HG02884 (cell line): ENCODE results near the gene PIGU.
"Not testable (repeated sequence)": the region's sequence is repeated elsewhere in the genome, so short reads cannot be mapped to it uniquely, and the experiment has no call there.

Experiments used
- ATAC-seq: cut with Tn5 transposase; IDR thresholded peaks from one replicate; pipeline ENCODE4 v1.9.1; 2021; ENCODE audit warnings: mild to moderate bottlenecking, moderate library complexity; ENCODE audit not compliant: unreplicated experiment

PIGU gene

DNA sequence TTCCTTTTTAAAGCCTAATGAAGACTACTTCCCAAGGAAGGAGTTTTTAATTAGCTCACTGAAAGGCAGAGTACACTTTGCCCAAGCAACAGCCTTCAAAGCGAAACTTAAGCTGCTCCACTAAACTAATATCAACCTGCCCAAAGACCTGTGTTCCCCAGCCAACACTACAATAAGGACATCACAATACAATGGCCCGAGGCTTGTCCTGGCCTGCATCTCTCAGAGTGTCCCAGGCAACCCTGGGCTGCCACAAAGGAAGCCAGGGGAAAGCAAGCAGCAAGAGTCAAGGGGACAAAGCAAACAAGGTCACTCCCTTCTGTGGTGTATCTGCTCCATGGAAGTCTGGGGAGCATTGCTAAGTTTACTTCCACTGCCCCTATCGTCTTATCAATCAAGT, 52.3 kb downstream of the PIGU start:
- ATAC-seq = no peak

- no peak for ATAC-seq
Measured at GRCh38 chr20:34622821-34623451, 54.0 kb downstream of the PIGU start.

DNA sequence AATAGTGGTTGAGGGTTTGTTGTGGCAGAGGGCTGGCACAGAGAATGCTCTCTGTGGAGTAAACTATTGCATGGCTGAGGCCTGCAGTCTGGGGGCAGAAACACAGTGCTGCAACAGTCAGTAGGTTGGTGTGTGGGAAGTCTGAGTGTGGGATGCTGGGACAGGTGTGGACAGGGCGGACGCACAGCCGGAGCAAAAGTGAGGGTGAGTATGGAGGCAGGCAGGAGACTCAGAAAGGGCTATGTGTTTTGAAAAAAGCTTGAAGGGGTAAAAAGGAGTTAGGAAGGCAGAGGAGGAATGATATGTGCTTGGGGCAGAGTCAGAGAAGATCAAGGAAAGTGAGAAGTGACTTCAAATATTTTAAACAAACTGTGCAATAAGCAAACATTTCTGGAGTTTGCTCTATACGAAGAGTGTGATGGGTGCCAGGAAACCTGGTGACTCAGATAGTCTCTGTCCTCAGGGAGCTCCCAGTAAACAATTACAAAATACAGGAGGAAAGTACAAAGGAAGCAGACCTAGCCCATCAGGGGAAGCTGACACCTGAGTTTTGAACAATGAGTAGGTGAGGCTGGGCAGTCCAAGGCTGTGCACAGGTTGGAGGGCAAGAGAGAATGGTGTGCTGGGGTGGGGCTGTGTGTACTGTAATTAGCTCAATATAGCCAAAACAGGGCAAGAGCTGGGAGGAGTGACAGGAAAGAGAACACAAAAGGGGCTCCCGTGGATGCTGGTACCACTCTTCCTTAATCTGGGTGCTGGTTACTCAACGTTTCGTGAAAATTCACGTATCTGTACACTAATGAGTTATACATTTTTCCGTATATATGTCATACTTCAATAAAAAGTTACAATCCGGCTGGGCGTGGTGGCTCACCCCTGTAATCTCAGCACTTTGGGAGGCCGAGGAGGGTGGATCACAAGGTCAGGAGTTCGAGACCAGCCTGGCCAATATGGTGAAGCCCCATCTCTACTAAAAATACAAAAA, 55.2 kb downstream of the PIGU start:
- ATAC-seq = no peak

GRCh38 chr20:34621036-34621343, 55.9 kb downstream of the PIGU start:
- ATAC-seq = no peak

- ATAC-seq = no peak
Measured at GRCh38 chr20:34618676-34619075, 58.2 kb downstream of the PIGU start.

GRCh38 chr20:34616913-34617312, 60.0 kb downstream of the PIGU start:
- ATAC-seq = not testable (repeated sequence)

DNA sequence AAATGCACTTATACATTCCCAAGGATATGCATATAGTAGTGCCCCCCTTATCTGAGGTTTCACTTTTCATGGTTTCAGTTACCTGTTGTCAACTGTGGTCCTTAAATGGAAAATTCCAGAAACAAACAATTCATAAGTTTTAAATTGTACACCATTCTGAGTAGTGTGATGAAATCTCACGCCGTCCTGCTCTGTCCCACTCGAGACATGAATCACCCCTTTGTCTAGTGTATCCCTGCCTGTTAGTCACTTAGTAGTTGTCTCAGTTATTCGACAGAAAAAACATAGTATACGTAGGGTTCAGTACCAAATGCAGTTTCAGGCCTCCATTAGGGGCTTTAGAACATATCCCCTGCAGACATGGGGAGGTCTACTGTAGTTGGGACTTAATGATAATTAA, 61.4 kb downstream of the PIGU start:
- no peak for ATAC-seq

DNA sequence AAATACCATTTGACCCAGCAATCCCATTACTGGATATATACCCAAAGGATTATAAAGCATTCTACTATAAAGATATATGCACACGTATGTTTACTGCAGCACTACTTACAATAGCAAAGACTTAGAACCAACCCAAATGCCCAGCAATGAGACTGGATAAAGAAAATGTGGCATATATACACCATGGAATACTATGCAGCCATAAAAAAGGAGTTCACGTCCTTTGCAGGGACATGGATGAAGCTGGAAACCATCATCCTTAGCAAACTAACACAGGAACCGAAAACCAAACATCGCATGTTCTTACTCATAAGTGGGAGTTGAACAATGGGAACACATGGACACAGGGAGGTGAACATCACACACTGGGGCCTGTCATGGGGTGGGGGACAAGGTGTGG, 64.9 kb downstream of the PIGU start:
- ATAC-seq = not testable (repeated sequence)

- ATAC-seq = no peak
Measured at GRCh38 chr20:34607066-34607465, 69.8 kb downstream of the PIGU start.

GRCh38 chr20:34604980-34605788, 71.7 kb downstream of the PIGU start:
- ATAC-seq = no peak

DNA sequence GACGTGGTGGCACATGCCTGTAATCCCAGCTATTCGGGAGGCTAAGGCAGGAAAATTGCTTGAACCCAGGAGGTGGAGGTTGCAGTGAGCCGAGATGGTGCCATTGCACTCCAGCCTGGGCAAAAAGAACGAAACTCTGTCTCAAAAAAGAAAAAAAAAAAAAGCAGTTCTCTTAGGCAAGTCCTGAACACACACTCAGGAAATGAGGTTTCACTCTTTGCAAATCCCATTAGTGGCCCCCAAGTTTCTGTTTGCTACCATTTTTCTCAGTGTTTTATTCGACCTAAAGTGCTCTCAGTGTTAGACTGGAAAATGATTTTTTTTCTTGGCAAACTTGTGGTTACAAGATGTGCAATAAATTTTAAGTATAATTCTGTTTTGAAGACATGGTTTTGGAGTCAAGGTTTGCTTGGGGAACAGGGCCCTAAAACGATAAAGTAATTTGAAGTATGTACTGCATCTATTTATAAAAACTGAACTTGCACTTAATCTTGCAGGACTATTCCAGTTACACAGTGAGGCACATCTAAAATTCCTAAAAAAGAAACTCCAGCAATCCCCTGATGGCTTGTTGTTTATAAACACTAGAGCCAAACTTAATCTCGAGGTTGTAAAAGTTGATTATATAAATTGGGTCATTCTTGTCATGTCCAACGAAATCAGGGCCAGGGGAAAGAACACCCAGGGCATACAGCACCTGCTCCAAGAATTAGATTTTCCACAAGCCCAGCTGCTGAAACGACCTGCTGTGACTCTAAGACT, 75.8 kb downstream of the PIGU start:
- no peak for ATAC-seq

DNA sequence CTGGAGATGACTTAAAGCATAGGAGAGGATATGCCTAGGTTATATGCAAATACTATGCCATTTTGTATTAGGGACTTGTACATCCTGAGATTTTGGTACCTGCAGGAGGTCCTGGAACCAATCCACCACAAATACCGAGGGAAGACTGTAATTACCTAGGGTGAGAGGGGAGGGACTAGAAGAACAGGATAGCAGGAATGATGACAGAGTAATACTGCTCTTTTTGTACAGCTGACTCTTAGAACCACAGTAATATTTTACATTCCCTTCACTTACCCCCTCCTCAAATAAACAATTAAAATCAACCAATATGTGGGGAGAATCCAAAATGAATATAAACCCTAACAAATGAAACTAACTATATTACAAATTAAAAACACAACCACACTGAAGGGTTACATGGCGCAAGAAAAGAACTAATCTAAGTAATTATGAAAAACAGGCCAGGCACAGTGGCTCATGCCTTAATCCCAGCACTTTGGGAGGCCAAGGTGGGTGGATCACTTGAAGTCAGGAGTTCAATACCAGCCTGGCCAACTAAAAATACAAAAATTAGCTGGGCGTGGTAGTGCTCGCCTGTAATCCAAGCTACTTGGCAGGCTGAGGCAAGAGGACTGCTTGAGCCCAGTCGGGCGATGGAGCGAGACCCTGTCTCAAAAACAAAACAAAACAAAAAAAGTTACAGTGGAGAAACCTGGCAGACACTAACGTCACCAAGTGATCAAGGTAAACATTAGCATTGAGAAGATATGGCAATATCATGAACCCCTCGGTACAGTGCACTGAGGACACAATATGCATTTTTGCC, 81.3 kb downstream of the PIGU start:
- ATAC-seq = no peak

DNA sequence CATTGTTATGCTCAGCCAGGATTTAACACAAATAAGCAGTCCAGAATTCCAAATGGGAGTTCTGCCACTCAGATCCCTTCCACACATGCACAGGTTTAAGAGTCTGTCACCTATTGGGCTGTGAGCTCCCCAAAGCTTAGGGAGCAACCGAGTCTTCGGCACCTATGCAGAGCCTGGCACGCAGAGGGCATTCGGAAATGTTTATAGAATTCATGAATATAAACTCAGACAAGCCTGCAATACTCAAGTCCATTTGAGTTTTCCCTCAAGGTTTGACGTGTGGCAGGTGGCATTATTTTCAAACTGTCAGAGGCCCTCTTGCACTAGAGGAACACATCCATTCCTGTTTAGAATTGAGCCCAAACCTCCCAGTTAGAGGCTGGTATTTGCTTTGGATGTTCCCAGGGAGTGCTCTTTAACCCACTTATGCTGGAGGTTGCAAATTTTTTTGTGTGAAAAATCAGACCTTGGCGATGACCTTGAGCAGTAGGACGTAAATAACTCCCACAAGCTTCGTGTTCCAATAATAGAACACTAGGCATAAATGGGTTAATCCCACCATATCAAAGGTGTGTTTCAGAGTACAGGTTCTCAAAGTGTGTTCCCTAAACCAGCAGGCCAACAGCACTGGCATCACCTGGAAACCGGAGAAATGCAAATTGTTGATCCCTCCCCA, 90.3 kb downstream of the PIGU start:
- no peak for ATAC-seq

GRCh38 chr20:34585019-34585418, 91.9 kb downstream of the PIGU start:
- ATAC-seq = no peak

DNA sequence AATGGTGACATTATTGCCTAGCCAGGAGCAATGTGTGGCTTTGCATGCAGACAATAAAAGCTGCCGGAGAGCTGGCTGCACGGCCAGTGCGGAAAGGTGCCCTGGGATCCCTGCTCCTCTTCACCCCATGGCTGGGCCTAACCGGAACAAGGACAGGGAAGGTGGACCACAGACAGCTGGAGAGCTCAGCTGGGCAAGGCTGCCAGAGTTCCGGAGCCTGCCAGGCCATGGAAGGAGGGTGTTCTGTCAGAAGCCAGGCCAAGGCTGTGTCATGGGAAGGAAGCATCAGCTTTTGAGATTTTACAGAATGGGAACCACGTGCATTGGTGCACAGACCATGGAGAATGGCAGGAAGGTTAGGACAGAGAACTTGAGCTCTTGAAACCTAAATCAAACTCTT, 93.3 kb downstream of the PIGU start:
- no peak for ATAC-seq

GRCh38 chr20:34582911-34583310, 94.0 kb downstream of the PIGU start:
- no peak for ATAC-seq

DNA sequence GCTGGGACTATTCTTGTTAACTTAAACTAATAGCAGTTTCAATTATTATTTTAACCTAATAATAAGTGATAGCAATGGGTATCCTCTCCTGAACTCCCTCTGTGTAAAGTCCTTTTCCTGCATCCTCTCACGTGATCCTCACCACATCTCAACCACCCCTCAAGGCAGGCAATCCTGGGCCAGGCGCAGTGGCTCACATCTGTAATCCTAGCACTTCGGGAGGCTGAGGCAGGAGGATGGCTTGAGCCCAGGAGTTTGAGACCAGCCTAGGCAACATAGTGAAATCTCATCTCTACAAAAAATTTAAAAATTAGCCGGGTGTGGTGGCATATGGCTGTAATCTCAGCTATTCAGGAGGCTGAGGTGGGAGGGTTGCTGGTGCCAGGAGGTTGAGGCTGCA, 94.7 kb downstream of the PIGU start:
- ATAC-seq = no peak

- ATAC-seq = no peak
Measured at GRCh38 chr20:34581341-34582184, 95.3 kb downstream of the PIGU start.
